Keratinocyte (primary cell): ENCODE results near the gene SLC5A3. TPM values are rescaled to one million over a fixed set of nuclear protein-coding genes. Genes with fewer than 3 reads are reported as not detected.

Experiments
- DNase-seq: peaks from one replicate; pipeline ENCODE4 v3.0.0-alpha.2; 2011; ENCODE audit warnings: low read depth, missing footprints, low spot score
- FAIRE-seq: peaks from 2 replicates; lab custom pipeline; 2011; peaks lifted over from hg19 to GRCh38; lab: Jason Lieb, UNC
- H2AFZ ChIP-seq: 2 replicates; pipeline ENCODE4 v1.6.0; 2012; ENCODE audit warnings: low read length, control low read depth, inconsistent platforms; ENCODE audit not compliant: control insufficient read depth
- H3K27ac ChIP-seq: 2 replicates; pipeline ENCODE4 v1.5.1; 2011; ENCODE audit warnings: low read length; ENCODE audit not compliant: control insufficient read depth, insufficient read depth
- H3K27me3 ChIP-seq: 3 replicates; pipeline ENCODE4 v1.6.0; 2011; ENCODE audit warnings: low read length; ENCODE audit not compliant: control insufficient read depth, insufficient read depth; ENCODE audit errors: extremely low read depth
- H3K36me3 ChIP-seq, 2 experiments: 2 replicates in 1 of 2; 3 replicates in 1 of 2; pipeline ENCODE4 v1.5.1; 2011; ENCODE audit warnings: low read length in 2 of 2, mild to moderate bottlenecking in 1 of 2; ENCODE audit not compliant: control insufficient read depth in 2 of 2, insufficient read depth in 2 of 2; ENCODE audit errors: extremely low read depth in 1 of 2
- H3K4me1 ChIP-seq: 3 replicates; pipeline ENCODE4 v1.5.1; 2011; ENCODE audit warnings: low read length; ENCODE audit not compliant: control insufficient read depth, insufficient read depth; ENCODE audit errors: extremely low read depth
- H3K4me2 ChIP-seq: 3 replicates; pipeline ENCODE4 v1.6.0; 2011; ENCODE audit warnings: low read depth, low read length; ENCODE audit not compliant: control insufficient read depth, insufficient read depth; ENCODE audit errors: extremely low read depth
- H3K4me3 ChIP-seq, 3 experiments: fragments of 200-600 bp in 1 of 3; sonication (generic) in 1 of 3; 2 replicates in 2 of 3; 3 replicates in 1 of 3; pipeline ENCODE4 v1.5.1; 2011 to 2016; ENCODE audit warnings: low read length in 3 of 3, mild to moderate bottlenecking in 3 of 3, control low read depth in 2 of 3, inconsistent platforms in 1 of 3, low read depth in 1 of 3, mixed read lengths in 1 of 3, mixed run types in 1 of 3, moderate library complexity in 1 of 3; ENCODE audit not compliant: control insufficient read depth in 2 of 3, insufficient read depth in 2 of 3; ENCODE audit errors: extremely low read depth in 1 of 3
- H3K79me2 ChIP-seq: 2 replicates; pipeline ENCODE4 v1.6.0; 2012; ENCODE audit warnings: low read length; ENCODE audit not compliant: control insufficient read depth, insufficient read depth
- H3K9ac ChIP-seq: 3 replicates; pipeline ENCODE4 v1.6.0; 2011; ENCODE audit warnings: low read length; ENCODE audit not compliant: control insufficient read depth, insufficient read depth; ENCODE audit errors: extremely low read depth
- H3K9me1 ChIP-seq: 3 replicates; pipeline ENCODE4 v1.6.0; 2011; ENCODE audit warnings: low read length; ENCODE audit not compliant: control insufficient read depth, insufficient read depth; ENCODE audit errors: extremely low read depth
- H3K9me3 ChIP-seq: 2 replicates; pipeline ENCODE4 v1.5.1; 2012; ENCODE audit warnings: low read depth, low read length; ENCODE audit not compliant: control insufficient read depth
- H4K20me1 ChIP-seq: 3 replicates; pipeline ENCODE4 v1.6.0; 2011; ENCODE audit warnings: low read length; ENCODE audit not compliant: control insufficient read depth, insufficient read depth; ENCODE audit errors: extremely low read depth
- CTCF ChIP-seq, 3 experiments: IDR thresholded peaks in 1 of 3; conservative IDR thresholded peaks in 1 of 3; optimal IDR thresholded peaks in 1 of 3; 2 replicates in 2 of 3; 3 replicates in 1 of 3; pipeline versions ENCODE3 to v1.5.1; 2011; ENCODE audit warnings: low read length in 3 of 3, mild to moderate bottlenecking in 3 of 3, moderate library complexity in 2 of 3, control low read depth in 1 of 3, inconsistent platforms in 1 of 3; ENCODE audit not compliant: insufficient read depth in 2 of 3; ENCODE audit errors: extremely low read depth in 1 of 3
- EZH2 ChIP-seq: IDR thresholded peaks from one replicate; pipeline ENCODE4 v1.6.1; 2012; ENCODE audit warnings: inconsistent platforms, mild to moderate bottlenecking, low read length, moderate library complexity
- dilution Hi-C: fragments of 300-500 bp; cut with MboI; formaldehyde crosslinking; loops from one replicate; pipeline ENCODE4 v1.7.0; 2020; ENCODE audit warnings: low sequenced_read_pairs; ENCODE audit not compliant: extremely low pct_ligation_motif_present
- polyA plus RNA-seq, 5 experiments: library from polyadenylated mRNA; depleted of rRNA in 3 of 5; stranded (reverse) in 3 of 5; stranded (forward) in 1 of 5; unstranded in 1 of 5; fragments of >200 nt; gene quantifications; 1 replicate in 1 of 5; 2 replicates in 3 of 5; 3 replicates in 1 of 5; pipeline versions ENCODE4 v1.2.1 to v1.2.3, GENCODE V29; 2011 to 2012; ENCODE audit warnings: missing spikeins in 2 of 5, low read depth in 1 of 5, low replicate concordance in 1 of 5

SLC5A3 gene
- polyA plus RNA-seq, 1 donor (not counting 4 experiments of a cell fraction or from before 2014, with no cell fraction given): 5.9 TPM

- no peak overlapping the region for H3K27ac ChIP-seq
- no peak overlapping the region for H3K4me3 ChIP-seq
- H4K20me1 ChIP-seq: no peaks in the 10 kb centered on the region
- dilution Hi-C loops: no loop called here
- FAIRE-seq (no peak), DNase-seq (no peak)
- no peaks in the 10 kb centered on the region for H3K36me3 ChIP-seq
- H3K79me2 ChIP-seq: no peaks in the 10 kb centered on the region
- no peaks in the 10 kb centered on the region for H3K4me1 ChIP-seq
- H3K4me2 ChIP-seq: no peak overlapping the region
- TF ChIP-seq EZH2 (no peak), CTCF (optimal IDR thresholded peaks at IDR 0.05 in 1 of 3, IDR thresholded peaks at IDR 0.05 in 1 of 3, conservative IDR thresholded peaks at IDR 0.05 in 1 of 3; ENCODE audit: extremely low read depth in 1 of 3, insufficient read depth in 2 of 3, low read length in 3 of 3) (no peak)
- no peaks in the 10 kb centered on the region for H3K9me3 ChIP-seq
- H3K9me1 ChIP-seq: no peaks in the 10 kb centered on the region
- H3K27me3 ChIP-seq: no peaks in the 10 kb centered on the region
- no peak overlapping the region for H2AFZ ChIP-seq
- no peak overlapping the region for H3K9ac ChIP-seq
Measured at GRCh38 chr21:34055615-34056014, 17.8 kb upstream of the SLC5A3 start.

GRCh38 chr21:34061983-34062382 is 11.4 kb upstream of the SLC5A3 start:
- no peak for FAIRE-seq
- TF ChIP-seq CTCF (optimal IDR thresholded peaks at IDR 0.05 in 1 of 3, IDR thresholded peaks at IDR 0.05 in 1 of 3, conservative IDR thresholded peaks at IDR 0.05 in 1 of 3; ENCODE audit: extremely low read depth in 1 of 3, insufficient read depth in 2 of 3, low read length in 3 of 3): no peak
- no peak for TF ChIP-seq EZH2

More at GRCh38 chr21:34061983-34062382, 11.4 kb upstream of the SLC5A3 start:
- dilution Hi-C loops: no loop called here
- no peaks in the 10 kb centered on the region for H3K79me2 ChIP-seq
- H3K4me1 ChIP-seq: no peaks in the 10 kb centered on the region
- H3K4me2 ChIP-seq: no peak overlapping the region
- H3K4me3 ChIP-seq: no peak overlapping the region
- no peak for DNase-seq
- H3K9me1 ChIP-seq: no peaks in the 10 kb centered on the region
- H3K27me3 ChIP-seq: no peaks in the 10 kb centered on the region
- H3K27ac ChIP-seq: no peak overlapping the region
- H3K36me3 ChIP-seq: no peaks in the 10 kb centered on the region
- H3K9me3 ChIP-seq: no peaks in the 10 kb centered on the region
- no peak overlapping the region for H2AFZ ChIP-seq
- no peaks in the 10 kb centered on the region for H4K20me1 ChIP-seq
- no peak overlapping the region for H3K9ac ChIP-seq
